ENCODE measurements around the gene ZNF669. TPM values are rescaled to one million over a fixed set of nuclear protein-coding genes. Genes with fewer than 3 reads are reported as not detected.

The ZNF669 gene
- total RNA-seq, 4 donors from 2014 or later = 1.3 to 7.3 (median 2.7) TPM

DNA sequence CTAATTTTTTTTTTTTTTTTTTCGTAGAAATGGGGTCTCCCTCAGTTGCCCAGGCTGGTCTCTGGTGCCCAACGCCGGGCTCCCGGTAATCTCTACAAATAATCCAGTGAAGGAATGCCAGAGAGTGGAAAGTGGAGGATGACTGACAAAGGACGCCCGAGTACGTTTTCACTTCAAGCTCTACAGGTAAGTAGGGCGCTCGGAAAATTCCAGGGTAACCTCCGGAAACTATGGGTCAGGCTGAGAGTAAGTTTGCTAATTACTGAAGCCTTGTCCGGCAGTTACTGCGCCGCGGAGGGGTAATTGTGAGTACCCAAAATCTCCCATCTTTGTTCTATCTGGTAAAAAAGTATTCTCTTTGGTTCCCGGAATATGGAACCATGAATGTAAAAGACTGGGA is 1.8 kb upstream of the ZNF669 start:
- H3K27ac ChIP-seq = no peak overlapping the region
- in situ Hi-C loops (cut with MboI; ENCODE audit: low sequenced_read_pairs in 4 of 4) (loop anchor here in 1 of 4 donors (10.0 kb wide), 1 partner anchor 171 kb away; the partner anchor contains the start of gene AHCTF1), intact Hi-C loops (cut with DNase I; ENCODE audit: low total_unique reads) (loop anchor here (2.0 to 10.0 kb wide), 2 partner anchors 105 to 541 kb away; partner anchors contain the start of genes CNST and TFB2M)
- H3K9me3 ChIP-seq = peaks cover 0 to 2% (median 0%) of the 10 kb centered on the region in 3 donors
- H3K27me3 ChIP-seq = no peaks in the 10 kb centered on the region
- H3K4me1 ChIP-seq = peaks cover 19 to 21% of the 10 kb centered on the region in 2 donors
- no peak for ATAC-seq
- H3K4me3 ChIP-seq = no peak overlapping the region
- peaks cover 6 to 19% of the 10 kb centered on the region in 2 donors for H3K36me3 ChIP-seq
- DNase-seq = no peak
- TF ChIP-seq, protein P1, sequence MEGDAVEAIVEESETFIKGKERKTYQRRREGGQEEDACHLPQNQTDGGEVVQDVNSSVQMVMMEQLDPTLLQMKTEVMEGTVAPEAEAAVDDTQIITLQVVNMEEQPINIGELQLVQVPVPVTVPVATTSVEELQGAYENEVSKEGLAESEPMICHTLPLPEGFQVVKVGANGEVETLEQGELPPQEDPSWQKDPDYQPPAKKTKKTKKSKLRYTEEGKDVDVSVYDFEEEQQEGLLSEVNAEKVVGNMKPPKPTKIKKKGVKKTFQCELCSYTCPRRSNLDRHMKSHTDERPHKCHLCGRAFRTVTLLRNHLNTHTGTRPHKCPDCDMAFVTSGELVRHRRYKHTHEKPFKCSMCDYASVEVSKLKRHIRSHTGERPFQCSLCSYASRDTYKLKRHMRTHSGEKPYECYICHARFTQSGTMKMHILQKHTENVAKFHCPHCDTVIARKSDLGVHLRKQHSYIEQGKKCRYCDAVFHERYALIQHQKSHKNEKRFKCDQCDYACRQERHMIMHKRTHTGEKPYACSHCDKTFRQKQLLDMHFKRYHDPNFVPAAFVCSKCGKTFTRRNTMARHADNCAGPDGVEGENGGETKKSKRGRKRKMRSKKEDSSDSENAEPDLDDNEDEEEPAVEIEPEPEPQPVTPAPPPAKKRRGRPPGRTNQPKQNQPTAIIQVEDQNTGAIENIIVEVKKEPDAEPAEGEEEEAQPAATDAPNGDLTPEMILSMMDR (IDR thresholded peaks at IDR 0.05 in 4 of 5, conservative IDR thresholded peaks at IDR 0.05 in 1 of 5) = no peak
- no peak for TF ChIP-seq POLR2A (IDR thresholded peaks at IDR 0.05)

DNA sequence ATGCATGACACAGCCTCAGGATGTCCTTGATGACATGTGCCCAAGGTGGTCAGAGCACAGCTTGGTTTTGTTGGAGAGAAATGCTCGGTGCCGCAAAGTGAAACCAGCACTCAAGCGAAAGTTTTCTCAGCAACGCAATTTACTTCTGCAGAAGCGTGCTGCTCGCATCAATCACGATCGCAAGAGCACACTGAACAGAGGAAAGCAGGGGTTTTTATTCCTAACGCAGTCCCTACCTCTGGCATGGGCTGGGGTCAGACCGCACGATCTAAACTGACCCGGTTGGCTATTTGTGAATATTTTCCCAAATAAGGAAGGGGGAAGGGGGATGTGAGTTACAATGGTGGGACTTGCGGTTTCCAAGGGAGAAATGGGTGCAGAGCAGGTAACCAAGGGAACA is 809 bp upstream of the ZNF669 start:
- Histone ChIP-seq H3K27ac (peak overlapping the region; percentile 92 to 94 (median 94)), H3K9me3 (peaks cover 0 to 7% (median 7%) of the 10 kb centered on the region in 3 donors), H3K36me3 (peaks cover 11 to 29% of the 10 kb centered on the region in 2 donors), H3K27me3 (no peaks in the 10 kb centered on the region), H3K4me1 (peaks cover 12 to 15% of the 10 kb centered on the region in 2 donors), H3K4me3 (peak overlapping the region; percentile 73 to 95 (median 90))
- peak in 1 of 2 donors; percentile 5 for ATAC-seq
- intact Hi-C loops (cut with DNase I; ENCODE audit: low total_unique reads) (loop anchor here (1.0 to 10.0 kb wide), 5 partner anchors 27 to 540 kb away; partner anchors contain the start of genes AHCTF1, CNST, TFB2M and ZNF496), in situ Hi-C loops (cut with MboI; ENCODE audit: low sequenced_read_pairs in 4 of 4) (loop anchor here in 1 of 4 donors (10.0 kb wide), 1 partner anchor 170 kb away; the partner anchor contains the start of gene AHCTF1)
- no peak for TF ChIP-seq POLR2A (IDR thresholded peaks at IDR 0.05)
- TF ChIP-seq, protein P1 (IDR thresholded peaks at IDR 0.05 in 4 of 5, conservative IDR thresholded peaks at IDR 0.05 in 1 of 5) = no peak
- no peak for DNase-seq

DNA sequence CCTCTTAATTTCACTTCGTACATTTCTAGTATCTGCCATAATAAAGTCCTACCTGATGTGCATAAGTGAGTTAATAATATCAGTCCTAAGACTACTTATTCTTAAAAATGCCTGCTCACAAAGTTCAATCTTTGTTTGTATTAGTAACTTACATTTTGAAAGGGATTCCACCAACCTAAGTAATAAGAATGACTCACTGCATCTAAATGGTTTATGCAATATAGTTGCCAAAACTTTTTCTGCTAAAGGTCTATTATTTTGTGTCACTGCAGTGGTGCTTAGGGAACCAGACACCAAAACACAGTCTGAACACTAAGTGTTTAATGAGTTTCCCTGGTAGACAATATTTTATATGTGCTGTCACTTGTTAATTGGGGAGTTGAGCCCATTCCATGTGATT is 1.8 kb downstream of the ZNF669 start:
- Histone ChIP-seq H3K4me1 (peaks cover 12 to 15% of the 10 kb centered on the region in 2 donors), H3K27ac (no peak overlapping the region), H3K9me3 (peaks cover 0 to 7% (median 7%) of the 10 kb centered on the region in 3 donors), H3K36me3 (peaks cover 11 to 51% of the 10 kb centered on the region in 2 donors), H3K27me3 (no peaks in the 10 kb centered on the region), H3K4me3 (peak overlapping the region in 1 of 4 donors; percentile 73)
- intact Hi-C loops (cut with DNase I; ENCODE audit: low total_unique reads) (loop anchor here (5.0 to 10.0 kb wide), 2 partner anchors 230 to 538 kb away; partner anchors contain the start of genes CNST, TFB2M and ZNF496), in situ Hi-C loops (cut with MboI; ENCODE audit: low sequenced_read_pairs in 4 of 4) (loop anchor here in 1 of 4 donors (10.0 kb wide), 1 partner anchor 168 kb away; the partner anchor contains the start of gene AHCTF1)
- DNase-seq = no peak
- no peak for ATAC-seq
- TF ChIP-seq, protein P1 (IDR thresholded peaks at IDR 0.05 in 4 of 5, conservative IDR thresholded peaks at IDR 0.05 in 1 of 5) = no peak
- no peak for TF ChIP-seq POLR2A (IDR thresholded peaks at IDR 0.05)

DNA sequence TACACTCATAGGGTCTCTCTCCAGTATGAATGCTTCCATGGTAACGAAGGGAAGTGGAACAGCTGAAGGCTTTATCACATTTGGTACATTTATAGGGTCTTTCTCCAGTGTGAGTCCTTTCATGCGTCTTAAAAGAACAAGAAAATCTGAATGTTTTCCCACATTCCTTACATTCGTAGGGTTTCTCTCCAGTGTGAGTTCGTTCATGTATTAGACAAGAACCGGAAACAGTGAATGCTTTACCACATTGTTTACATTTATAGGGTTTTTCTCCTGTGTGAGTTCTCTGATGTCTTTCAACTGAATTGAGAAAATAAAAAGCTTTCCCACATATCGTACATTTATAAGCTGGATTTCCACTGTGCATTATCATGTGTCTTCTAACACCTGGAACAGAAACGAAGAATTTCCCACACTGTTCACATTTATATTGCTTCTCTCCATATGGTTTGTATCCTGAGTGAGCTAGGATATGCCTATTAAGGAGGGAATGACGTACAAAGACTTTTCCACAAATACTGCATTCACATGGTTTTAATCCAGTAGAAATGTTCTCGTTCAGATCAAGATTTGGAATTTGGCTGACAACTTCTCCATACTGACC is 3.4 kb downstream of the ZNF669 start:
- no peak for ATAC-seq
- H3K36me3 ChIP-seq = peaks cover 11 to 53% of the 10 kb centered on the region in 2 donors
- in situ Hi-C loops (cut with MboI; ENCODE audit: low sequenced_read_pairs in 4 of 4) (loop anchor here in 1 of 4 donors (10.0 kb wide), 1 partner anchor 166 kb away; the partner anchor contains the start of gene AHCTF1), intact Hi-C loops (cut with DNase I; ENCODE audit: low total_unique reads) (loop anchor here (5.0 to 10.0 kb wide), 2 partner anchors 232 to 536 kb away; partner anchors contain the start of genes CNST, TFB2M and ZNF496)
- H3K27ac ChIP-seq = no peak overlapping the region
- H3K9me3 ChIP-seq = peaks cover 0 to 7% (median 7%) of the 10 kb centered on the region in 3 donors
- no peak for DNase-seq
- H3K4me1 ChIP-seq = peaks cover 12 to 15% of the 10 kb centered on the region in 2 donors
- H3K4me3 ChIP-seq = no peak overlapping the region
- TF ChIP-seq, protein P1 (IDR thresholded peaks at IDR 0.05 in 4 of 5, conservative IDR thresholded peaks at IDR 0.05 in 1 of 5) = no peak
- TF ChIP-seq POLR2A (IDR thresholded peaks at IDR 0.05) = no peak
- H3K27me3 ChIP-seq = no peaks in the 10 kb centered on the region

Measured in gastrocnemius medialis (tissue), 4 donors.